ENCODE measurements around the gene GNAQ.
"Not testable (repeated sequence)": the region's sequence is repeated elsewhere in the genome, so short reads cannot be mapped to it uniquely, and the experiment has no call there.

Gene GNAQ

GRCh38 chr9:77717608-77718297, 313.9 kb downstream of the GNAQ start:
- not testable (repeated sequence) for DNase-seq

GRCh38 chr9:77714077-77714549, 317.5 kb downstream of the GNAQ start:
- DNase-seq, result no peak

- DNase-seq, result no peak
Measured at GRCh38 chr9:77712533-77713130, 319.0 kb downstream of the GNAQ start.

GRCh38 chr9:77710965-77711648, 320.5 kb downstream of the GNAQ start:
- no peak for DNase-seq

GRCh38 chr9:77710316-77710715, 321.3 kb downstream of the GNAQ start:
- DNase-seq, result no peak

GRCh38 chr9:77708064-77708815, 323.4 kb downstream of the GNAQ start:
- no peak for DNase-seq

- DNase-seq, result no peak
Measured at GRCh38 chr9:77707383-77708063, 324.1 kb downstream of the GNAQ start.

GRCh38 chr9:77705636-77706035, 326.0 kb downstream of the GNAQ start:
- no peak for DNase-seq

- DNase-seq, result not testable (repeated sequence)
Measured at GRCh38 chr9:77702521-77703390, 328.9 kb downstream of the GNAQ start.

- DNase-seq, result no peak
Measured at GRCh38 chr9:77697238-77697984, 334.2 kb downstream of the GNAQ start.

GRCh38 chr9:77690723-77691122, 340.9 kb downstream of the GNAQ start:
- DNase-seq, result not testable (repeated sequence)

GRCh38 chr9:77690119-77690518, 341.5 kb downstream of the GNAQ start:
- DNase-seq, result not testable (repeated sequence)

- DNase-seq, result not testable (repeated sequence)
Measured at GRCh38 chr9:77687737-77688136, 343.9 kb downstream of the GNAQ start.

- no peak for DNase-seq
Measured at GRCh38 chr9:77680581-77680980, 351.0 kb downstream of the GNAQ start.

GRCh38 chr9:77679661-77680368, 351.8 kb downstream of the GNAQ start:
- DNase-seq, result no peak

GRCh38 chr9:77679088-77679487, 352.5 kb downstream of the GNAQ start:
- DNase-seq, result no peak

GRCh38 chr9:77677957-77678535, 353.6 kb downstream of the GNAQ start:
- DNase-seq, result no peak

GRCh38 chr9:77677397-77677796, 354.2 kb downstream of the GNAQ start:
- DNase-seq, result no peak

GRCh38 chr9:77673941-77674791, 357.4 kb downstream of the GNAQ start:
- no peak for DNase-seq

Data from stimulated activated CD4-positive, alpha-beta T cell treated with anti-CD3 and anti-CD28 coated beads, Interleukin-4, amount 100 ng/mL, for 24 hours (primary cell).